ENCODE results near the gene PLA2G12A. TPM values are rescaled to one million over a fixed set of nuclear protein-coding genes. Genes with fewer than 3 reads are reported as not detected.
A peak's percentile ranks its signal among the peaks of the same experiment; 100 is the strongest.

PLA2G12A gene
- total RNA-seq, 1 experiment from 2014 or later, result 36.3 TPM

- BruUV-seq (replicated peaks), result no TSS peak
- peaks cover 9% of the 10 kb centered on the region; the same call in 1 of the 2 replicates for H3K4me1 ChIP-seq (replicated peaks; ENCODE audit: insufficient read depth)
- no peaks in the 10 kb centered on the region for H3K9me3 ChIP-seq (ENCODE audit: insufficient read depth, low read depth)
- H3K4me2 ChIP-seq, result peak overlapping the region; percentile 79
- peak overlapping the region; percentile 78 for H2AFZ ChIP-seq
- ChIA-PET POLR2A (ENCODE audit: unreplicated experiment) (interaction anchor here (0.5 kb wide), 1 partner anchor 16 kb away, joined by 3 read pairs; no protein-coding TSS in a partner anchor), CTCF (interaction anchor here (0.7 kb wide), 2 partner anchors 12 to 46 kb away, joined by 4 to 7 read pairs; no protein-coding TSS in a partner anchor)
- peak overlapping the region; percentile 63 for H3K4me3 ChIP-seq
- no peak for DNase-seq
- no peaks in the 10 kb centered on the region for H4K20me1 ChIP-seq (ENCODE audit: insufficient read depth)
- intact Hi-C loops (cut with micrococcal nuclease; ENCODE audit: unreplicated experiment), result loop anchor here (1.0 to 10.0 kb wide), 5 partner anchors 103 to 273 kb away; partner anchors contain the start of genes EGF, GAR1 and SEC24B
- H3F3A ChIP-seq (ENCODE audit: insufficient read depth, low read depth), result peaks cover 11% of the 10 kb centered on the region
- H3K36me3 ChIP-seq (ENCODE audit: low read depth), result no peaks in the 10 kb centered on the region
- no peaks in the 10 kb centered on the region for H3K79me2 ChIP-seq (ENCODE audit: low read depth)
- no peaks in the 10 kb centered on the region for H3K27me3 ChIP-seq (ENCODE audit: insufficient read depth, low read depth)
- no peaks in the 10 kb centered on the region for H3K9me2 ChIP-seq (ENCODE audit: insufficient read depth)
- peak overlapping the region; percentile 44; the same call in 1 of the 2 replicates for H3K27ac ChIP-seq
- no peak for TF ChIP-seq EZH2 (IDR thresholded peaks at IDR 0.05; ENCODE audit: low read depth)
- TF ChIP-seq CTCF (conservative IDR thresholded peaks at IDR 0.05), result no peak
Measured at GRCh38 chr4:109701566-109702410, 28.1 kb downstream of the PLA2G12A start.

- no peak for DNase-seq
Measured at GRCh38 chr4:109699553-109700225, 30.2 kb downstream of the PLA2G12A start.

More at GRCh38 chr4:109699553-109700225, 30.2 kb downstream of the PLA2G12A start:
- no peak overlapping the region for H3K4me2 ChIP-seq
- no peaks in the 10 kb centered on the region for H3K9me3 ChIP-seq (ENCODE audit: insufficient read depth, low read depth)
- no TSS peak for BruUV-seq (replicated peaks)
- H3K79me2 ChIP-seq (ENCODE audit: low read depth), result no peaks in the 10 kb centered on the region
- no peak overlapping the region for H3K27ac ChIP-seq
- TF ChIP-seq EZH2 (IDR thresholded peaks at IDR 0.05; ENCODE audit: low read depth) (no peak), CTCF (conservative IDR thresholded peaks at IDR 0.05) (no peak)
- no peaks in the 10 kb centered on the region for H3K27me3 ChIP-seq (ENCODE audit: insufficient read depth, low read depth)
- ChIA-PET POLR2A (ENCODE audit: unreplicated experiment) (interaction anchor here (0.6 kb wide), 1 partner anchor 31 kb away, joined by 6 read pairs; no protein-coding TSS in a partner anchor), CTCF (interaction anchor here (1.0 kb wide), 1 partner anchor 105 kb away, joined by 3 read pairs; no protein-coding TSS in a partner anchor)
- no peak overlapping the region for H3K4me3 ChIP-seq
- no peaks in the 10 kb centered on the region for H3K9me2 ChIP-seq (ENCODE audit: insufficient read depth)
- intact Hi-C loops (cut with micrococcal nuclease; ENCODE audit: unreplicated experiment), result loop anchor here (5.0 to 10.0 kb wide), 3 partner anchors 118 to 275 kb away; partner anchors contain the start of genes EGF and GAR1
- peaks cover 11% of the 10 kb centered on the region for H3F3A ChIP-seq (ENCODE audit: insufficient read depth, low read depth)
- H3K36me3 ChIP-seq (ENCODE audit: low read depth), result no peaks in the 10 kb centered on the region
- no peaks in the 10 kb centered on the region for H4K20me1 ChIP-seq (ENCODE audit: insufficient read depth)
- peaks cover 9% of the 10 kb centered on the region; the same call in 1 of the 2 replicates for H3K4me1 ChIP-seq (replicated peaks; ENCODE audit: insufficient read depth)
- H2AFZ ChIP-seq, result no peak overlapping the region
